IMR-90 (cell line): ENCODE results near the gene CERK. TPM values are rescaled to one million over a fixed set of nuclear protein-coding genes. Genes with fewer than 3 reads are reported as not detected.

Experiments
- ATAC-seq: fragments of 200-7000 bp; cut with Tn5 transposase; 2 replicates; pipeline ENCODE4 v1.9.1; 2020; ENCODE audit warnings: low read depth, mild to moderate bottlenecking, moderate library complexity
- BruUV-seq: library from RNA; stranded (reverse); fragments of 400-500 nt; replicated peaks from 2 replicates; lab custom pipeline; 2021; lab: Mats Ljungman, UMichigan
- CTCF ChIA-PET: fragments of 300-600 bp; formaldehyde crosslinking; extraction: SDS; loops from one replicate; lab custom pipeline; 2021; ENCODE audit warnings: antibody characterized with exemption; lab: Yijun Ruan, JAX
- POLR2A ChIA-PET: fragments of 300-600 bp; sonication (Branson Sonifier 250); formaldehyde crosslinking; loops from one replicate; lab custom pipeline; 2022; ENCODE audit warnings: antibody characterized with exemption; ENCODE audit not compliant: unreplicated experiment; lab: Charles Lee
- DNase-seq: peaks from one replicate; pipeline ENCODE4 v3.0.0; 2013
- H2AFZ ChIP-seq: replicated peaks from 2 replicates; pipeline ENCODE3; 2013; ENCODE audit warnings: low read length, mild to moderate bottlenecking; ENCODE audit not compliant: poor library complexity
- H2AK5ac ChIP-seq: 2 replicates; pipeline ENCODE4 v1.6.1; 2013; ENCODE audit warnings: low read depth, low read length, inconsistent platforms
- H2AK9ac ChIP-seq: replicated peaks from 2 replicates; pipeline ENCODE3; 2013; ENCODE audit warnings: mild to moderate bottlenecking, low read depth, low read length, moderate library complexity; ENCODE audit not compliant: poor library complexity
- H2BK120ac ChIP-seq: 2 replicates; pipeline ENCODE4 v1.6.1; 2013; ENCODE audit warnings: low read depth, low read length, inconsistent platforms
- H2BK15ac ChIP-seq: 3 replicates; pipeline ENCODE4 v1.6.1; 2013; ENCODE audit warnings: low read depth, low read length, inconsistent platforms
- H2BK20ac ChIP-seq: 2 replicates; pipeline ENCODE4 v1.6.1; 2013; ENCODE audit warnings: low read depth, mild to moderate bottlenecking, inconsistent platforms, low read length, moderate library complexity
- H2BK5ac ChIP-seq: 2 replicates; pipeline ENCODE4 v1.6.1; 2013; ENCODE audit warnings: mild to moderate bottlenecking, low read depth, low read length, inconsistent platforms; ENCODE audit not compliant: poor library complexity, severe bottlenecking
- H3K14ac ChIP-seq: replicated peaks from 2 replicates; pipeline ENCODE4 v1.6.1; 2013; ENCODE audit warnings: low read depth, low read length, inconsistent platforms
- H3K18ac ChIP-seq: 2 replicates; pipeline ENCODE4 v1.6.1; 2013; ENCODE audit warnings: low read depth, low read length, control low read depth
- H3K23ac ChIP-seq: 2 replicates; pipeline ENCODE4 v1.6.1; 2013; ENCODE audit warnings: low read depth, low read length, inconsistent platforms
- H3K27ac ChIP-seq: 2 replicates; pipeline ENCODE4 v1.5.1; 2013; ENCODE audit warnings: mild to moderate bottlenecking, control low read depth, low read length; ENCODE audit not compliant: insufficient read depth
- H3K27me3 ChIP-seq: 2 replicates; pipeline ENCODE4 v1.6.1; 2013; ENCODE audit warnings: low read length; ENCODE audit not compliant: control insufficient read depth, insufficient read depth
- H3K36me3 ChIP-seq: 2 replicates; pipeline ENCODE4 v1.6.1; 2013; ENCODE audit warnings: low read length, mixed read lengths; ENCODE audit not compliant: control insufficient read depth, insufficient read depth
- H3K4ac ChIP-seq: 2 replicates; pipeline ENCODE4 v1.6.1; 2013; ENCODE audit warnings: low read depth, low read length, inconsistent platforms
- H3K4me1 ChIP-seq: 2 replicates; pipeline ENCODE4 v1.6.1; 2013; ENCODE audit warnings: low read length, mixed read lengths; ENCODE audit not compliant: control insufficient read depth, insufficient read depth
- H3K4me2 ChIP-seq: 2 replicates; pipeline ENCODE4 v1.6.1; 2013; ENCODE audit warnings: low read depth, mild to moderate bottlenecking, control low read depth, low read length, moderate library complexity
- H3K4me3 ChIP-seq: 2 replicates; pipeline ENCODE4 v1.5.1; 2013; ENCODE audit warnings: low read depth, mild to moderate bottlenecking, control low read depth, low read length, moderate library complexity; ENCODE audit not compliant: insufficient read depth
- H3K56ac ChIP-seq: 2 replicates; pipeline ENCODE4 v1.6.1; 2013; ENCODE audit warnings: low read length, inconsistent platforms; ENCODE audit not compliant: insufficient read depth; ENCODE audit errors: extremely low read depth
- H3K79me1 ChIP-seq, 2 experiments: 2 replicates each; pipeline ENCODE4 v1.6.1; 2013; ENCODE audit warnings: low read length in 2 of 2, inconsistent platforms in 1 of 2, low read depth in 1 of 2
- H3K9ac ChIP-seq: 2 replicates; pipeline ENCODE4 v1.6.1; 2013; ENCODE audit warnings: low read depth, low read length, control low read depth
- H3K9me1 ChIP-seq: 2 replicates; pipeline ENCODE4 v1.6.1; 2013; ENCODE audit warnings: low read length, inconsistent platforms; ENCODE audit not compliant: insufficient read depth
- H3K9me3 ChIP-seq: 2 replicates; pipeline ENCODE4 v1.6.1; 2013; ENCODE audit warnings: low read length; ENCODE audit not compliant: control insufficient read depth, insufficient read depth
- H4K20me1 ChIP-seq: 2 replicates; pipeline ENCODE4 v1.6.1; 2013; ENCODE audit warnings: low read length, inconsistent platforms; ENCODE audit not compliant: insufficient read depth
- H4K5ac ChIP-seq: 2 replicates; pipeline ENCODE4 v1.6.1; 2013; ENCODE audit warnings: mild to moderate bottlenecking, low read depth, low read length, control low read depth
- H4K8ac ChIP-seq, 2 experiments: 2 replicates each; pipeline ENCODE4 v1.6.1; 2013; ENCODE audit warnings: low read depth in 2 of 2, low read length in 2 of 2, control low read depth in 1 of 2, inconsistent platforms in 1 of 2
- H4K91ac ChIP-seq: 2 replicates; pipeline ENCODE4 v1.6.1; 2013; ENCODE audit warnings: low read depth, low read length, inconsistent platforms; ENCODE audit not compliant: insufficient read depth
- CHD1 ChIP-seq: IDR thresholded peaks from 2 replicates; pipeline ENCODE4 v1.6.1; 2012; ENCODE audit warnings: low read depth, low read length, improper control_type of control experiment
- FOS ChIP-seq: fragments of 150-350 bp; IDR thresholded peaks from 2 replicates; pipeline ENCODE4 v1.6.1; 2016; ENCODE audit warnings: low read depth, low read length
- MXI1 ChIP-seq: IDR thresholded peaks from 2 replicates; pipeline ENCODE4 v1.6.1; 2012; ENCODE audit warnings: low read depth, mild to moderate bottlenecking, low read length, moderate library complexity, borderline replicate concordance
- NFE2L2 ChIP-seq: fragments of 150-350 bp; IDR thresholded peaks from 2 replicates; pipeline ENCODE4 v1.6.1; 2016; ENCODE audit warnings: low read depth, mild to moderate bottlenecking, low read length
- POLR2A ChIP-seq: IDR thresholded peaks from 2 replicates; pipeline ENCODE4 v1.6.1; 2012; ENCODE audit warnings: mild to moderate bottlenecking, low read depth, low read length
- SMC3 ChIP-seq: fragments of 150-350 bp; IDR thresholded peaks from 2 replicates; pipeline ENCODE4 v1.6.1; 2016; ENCODE audit warnings: low read depth, mild to moderate bottlenecking, antibody characterized with exemption, low read length, moderate library complexity
- WGBS, 2 experiments: methylation state at CpG; one replicate each; pipeline versions ENCODE4 v1.1.5 to v1.1.7; 2013; ENCODE audit warnings: missing lambda C conversion rate in 2 of 2; ENCODE audit not compliant: insufficient read length in 1 of 2; ENCODE audit errors: extremely low coverage in 2 of 2; 5-methylcytosine and 5-hydroxymethylcytosine counted together
- dilution Hi-C: fragments of 300-500 bp; cut with HindIII; formaldehyde crosslinking; loops from one replicate; pipeline ENCODE4 v1.14.3; 2018; ENCODE audit warnings: low sequenced_read_pairs; ENCODE audit not compliant: unreplicated experiment
- in situ Hi-C: fragments of 300-500 bp; cut with MboI; formaldehyde crosslinking; loops from 3 replicates; pipeline ENCODE4 v1.14.3; 2019; ENCODE audit warnings: low sequenced_read_pairs, inconsistent platforms, mixed read lengths
- intact Hi-C: fragments of 100-400 bp; cut with micrococcal nuclease; formaldehyde crosslinking; loops from 2 replicates; pipeline ENCODE4 v1.10.0; 2022
- polyA plus RNA-seq, 3 experiments: library from polyadenylated mRNA; depleted of rRNA; stranded (reverse); fragments of >200 nt; gene quantifications; 2 replicates each; pipeline ENCODE4 v1.2.3, GENCODE V29; 2012; ENCODE audit warnings: low replicate concordance in 1 of 3
- total RNA-seq: library from RNA; depleted of rRNA; stranded (reverse); fragments of >200 nt; gene quantifications from 2 replicates; pipeline ENCODE4 v1.2.3, GENCODE V29; 2012

The CERK gene
- total and polyA plus RNA-seq, 2 of the 4 experiments (the other 2 are of a cell fraction): 25.3 to 38.7 TPM

GRCh38 chr22:46641811-46642266, 96.2 kb downstream of the CERK start:
- ChIA-PET CTCF (no interaction called here), POLR2A (no interaction called here)
- no TSS peak for BruUV-seq
- Histone ChIP-seq H3K9me3 (no peaks in the 10 kb centered on the region), H3K27ac (peak overlapping the region; percentile 77; the same call in 1 of the 2 replicates), H3K9ac (no peak overlapping the region), H3K79me1 (peaks cover 0 to 3% of the 10 kb centered on the region in 2 experiments; a peak in 2 of 4 replicates), H3K14ac (no peak overlapping the region), H2AFZ (no peak overlapping the region), H3K27me3 (no peaks in the 10 kb centered on the region), H4K8ac (no peak overlapping the region; a peak in 1 of 4 replicates), H2BK120ac (no peak overlapping the region), H2AK5ac (no peak overlapping the region), H4K20me1 (peaks cover 9% of the 10 kb centered on the region; the same call in 1 of the 2 replicates), H4K5ac (peak overlapping the region; percentile 75; the same call in 1 of the 2 replicates), H3K4me1 (peaks cover 10% of the 10 kb centered on the region), H3K9me1 (peaks cover 3% of the 10 kb centered on the region; the same call in 1 of the 2 replicates), H3K4me2 (peak overlapping the region; percentile 37; the same call in 1 of the 2 replicates), H3K23ac (no peak overlapping the region), H3K36me3 (no peaks in the 10 kb centered on the region; the same call in 1 of the 2 replicates), H2BK20ac (no peak overlapping the region), H3K18ac (peak overlapping the region; percentile 72), H4K91ac (no peak overlapping the region; the same call in 1 of the 2 replicates), H2BK5ac (no peak overlapping the region), H3K4ac (no peak overlapping the region), H2BK15ac (no peak overlapping the region), H3K4me3 (no peak overlapping the region), H2AK9ac (no peak overlapping the region), H3K56ac (no peak overlapping the region)
- intact Hi-C loops: loop anchor here (5.0 kb wide), 1 partner anchor 65 kb away; no protein-coding TSS in a partner anchor
- ATAC-seq (peak; percentile 67), DNase-seq (peak; percentile 36)
- dilution Hi-C loops: no loop called here
- in situ Hi-C loops: no loop called here
- no peak for TF ChIP-seq MXI1
- TF ChIP-seq SMC3: no peak
- TF ChIP-seq NFE2L2: no peak
- TF ChIP-seq FOS: no peak
- no peak for TF ChIP-seq CHD1
- TF ChIP-seq POLR2A: no peak
- WGBS, 2 experiments: 20% methylated on average over 2 of the region's 7 CpGs; no CpG with 5 or more reads in 1 of the 2 experiments
